Tibial artery (tissue), 4 donors: ENCODE measurements around the gene YTHDF1.

Source experiments
- DNase-seq, 2 donors: peaks; one replicate each; pipeline ENCODE4 v3.0.0-alpha.2; 2019
- H3K27ac ChIP-seq, 2 donors: fragments of 200-600 bp; sonication (generic) in 1 of 2; 1 replicate in 1 of 2; 2 replicates in 1 of 2; pipeline ENCODE4 v1.5.1; 2018 to 2019; ENCODE audit warnings: mild to moderate bottlenecking in 1 of 2
- H3K27me3 ChIP-seq, 2 donors: fragments of 200-600 bp; sonication (generic) in 1 of 2; one replicate each; pipeline versions ENCODE4 v1.5.1 to v1.6.0; 2016 to 2019
- H3K36me3 ChIP-seq, 3 donors: fragments of 200-600 bp; sonication (generic) in 2 of 3; one replicate each; pipeline ENCODE4 v1.5.1; 2016 to 2019; ENCODE audit warnings: mild to moderate bottlenecking in 2 of 3
- H3K4me1 ChIP-seq, 4 donors: fragments of 200-600 bp; sonication (generic) in 2 of 4; 1 replicate in 3 of 4; 2 replicates in 1 of 4; pipeline ENCODE4 v1.5.1; 2016 to 2019
- H3K4me3 ChIP-seq, 2 donors: fragments of 200-600 bp; sonication (generic) in 1 of 2; 1 replicate in 1 of 2; 2 replicates in 1 of 2; pipeline ENCODE4 v1.5.1; 2018 to 2019; ENCODE audit warnings: mild to moderate bottlenecking in 2 of 2
- H3K9me3 ChIP-seq, 3 donors: fragments of 200-600 bp; sonication (generic) in 1 of 3; one replicate each; pipeline ENCODE4 v1.5.1; 2016 to 2019
- intact Hi-C: fragments of 100-400 bp; cut with DNase I; formaldehyde crosslinking; loops from one replicate; pipeline ENCODE4 v1.15.0; 2023; ENCODE audit warnings: low total_unique reads
- TF ChIP-seq, protein P1 (sequence below), 2 experiments: fragments of 200-600 bp in 1 of 2; fragments of 450-650 bp in 1 of 2; IDR thresholded peaks; one replicate each; pipeline ENCODE4 v1.5.1; 2017 to 2019; ENCODE audit warnings: antibody characterized with exemption in 2 of 2, mild to moderate bottlenecking in 1 of 2, moderate library complexity in 1 of 2

Gene YTHDF1

DNA sequence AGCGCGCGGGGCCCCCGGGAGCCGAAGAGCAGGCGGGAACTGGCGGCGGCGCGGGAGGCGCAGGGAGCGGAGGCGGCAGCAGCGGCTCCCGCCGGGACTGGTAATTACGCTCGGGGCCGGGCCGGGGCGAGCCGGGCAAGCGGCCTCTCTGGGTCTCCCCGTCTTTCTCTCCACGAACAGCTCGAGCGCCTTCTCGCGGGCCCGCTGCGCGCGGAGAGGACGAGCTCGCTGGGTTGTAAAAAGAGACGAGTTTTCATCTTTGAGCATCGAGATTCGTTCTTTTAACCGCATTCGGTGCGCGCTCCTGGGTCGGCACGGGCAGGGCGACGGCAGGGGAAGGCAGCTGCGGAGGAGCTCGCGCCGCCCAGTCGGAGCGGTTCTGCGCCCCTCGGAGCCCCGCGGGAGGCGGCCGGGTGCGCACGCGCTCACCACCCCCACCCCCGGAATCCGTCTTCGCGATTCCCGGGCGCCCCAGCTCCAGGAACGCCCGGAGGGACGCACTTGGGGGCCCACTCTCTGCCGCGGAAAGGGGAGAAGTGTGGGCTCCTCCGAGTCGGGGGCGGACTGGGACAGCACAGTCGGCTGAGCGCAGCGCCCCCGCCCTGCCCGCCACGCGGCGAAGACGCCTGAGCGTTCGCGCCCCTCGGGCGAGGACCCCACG, 38.0 kb downstream of the YTHDF1 start:
- TF ChIP-seq, protein P1, sequence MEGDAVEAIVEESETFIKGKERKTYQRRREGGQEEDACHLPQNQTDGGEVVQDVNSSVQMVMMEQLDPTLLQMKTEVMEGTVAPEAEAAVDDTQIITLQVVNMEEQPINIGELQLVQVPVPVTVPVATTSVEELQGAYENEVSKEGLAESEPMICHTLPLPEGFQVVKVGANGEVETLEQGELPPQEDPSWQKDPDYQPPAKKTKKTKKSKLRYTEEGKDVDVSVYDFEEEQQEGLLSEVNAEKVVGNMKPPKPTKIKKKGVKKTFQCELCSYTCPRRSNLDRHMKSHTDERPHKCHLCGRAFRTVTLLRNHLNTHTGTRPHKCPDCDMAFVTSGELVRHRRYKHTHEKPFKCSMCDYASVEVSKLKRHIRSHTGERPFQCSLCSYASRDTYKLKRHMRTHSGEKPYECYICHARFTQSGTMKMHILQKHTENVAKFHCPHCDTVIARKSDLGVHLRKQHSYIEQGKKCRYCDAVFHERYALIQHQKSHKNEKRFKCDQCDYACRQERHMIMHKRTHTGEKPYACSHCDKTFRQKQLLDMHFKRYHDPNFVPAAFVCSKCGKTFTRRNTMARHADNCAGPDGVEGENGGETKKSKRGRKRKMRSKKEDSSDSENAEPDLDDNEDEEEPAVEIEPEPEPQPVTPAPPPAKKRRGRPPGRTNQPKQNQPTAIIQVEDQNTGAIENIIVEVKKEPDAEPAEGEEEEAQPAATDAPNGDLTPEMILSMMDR (IDR thresholded peaks at IDR 0.05): no peak
- Histone ChIP-seq H3K27me3 (peaks cover 10 to 100% of the 10 kb centered on the region in 2 donors), H3K4me1 (peaks cover 0 to 46% (median 34%) of the 10 kb centered on the region in 4 donors), H3K4me3 (no peak overlapping the region), H3K27ac (no peak overlapping the region), H3K9me3 (no peaks in the 10 kb centered on the region), H3K36me3 (no peaks in the 10 kb centered on the region)
- intact Hi-C loops: no loop called here
- no peak for DNase-seq

DNA sequence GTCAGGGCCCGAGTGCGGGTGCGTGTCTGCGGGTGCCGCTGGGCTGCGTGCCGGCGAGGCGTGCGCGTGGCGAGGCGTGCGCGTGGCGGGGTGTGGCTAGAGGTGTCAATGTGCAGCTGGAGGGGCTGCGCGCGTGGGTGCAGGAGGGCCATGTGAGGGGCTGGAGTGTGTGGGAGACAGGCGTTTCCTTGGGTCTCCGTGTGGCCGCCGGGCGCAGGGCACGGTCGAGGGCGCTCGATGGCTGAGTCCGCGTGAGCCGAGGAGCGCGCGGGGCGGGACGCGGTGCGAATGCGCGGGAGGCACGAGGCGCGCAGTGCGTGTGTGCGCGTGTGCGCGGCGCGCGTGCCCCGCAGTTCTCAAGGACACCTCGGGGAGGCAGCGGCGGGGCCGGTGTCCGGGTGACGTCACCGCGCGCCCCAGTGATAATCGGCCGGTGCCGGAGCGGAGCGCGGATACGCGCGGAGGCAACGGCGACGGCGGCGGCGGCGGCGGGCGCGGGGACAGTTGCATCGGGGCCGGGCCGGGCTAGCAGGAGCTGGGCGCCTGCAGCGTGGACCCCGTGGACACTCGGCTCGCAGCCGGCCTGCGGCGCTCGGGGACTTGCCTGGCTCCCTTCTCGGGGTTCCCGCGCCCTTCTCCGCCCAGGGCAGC, 38.7 kb downstream of the YTHDF1 start:
- Histone ChIP-seq H3K4me1 (peaks cover 0 to 46% (median 34%) of the 10 kb centered on the region in 4 donors), H3K27ac (no peak overlapping the region), H3K9me3 (no peaks in the 10 kb centered on the region), H3K36me3 (no peaks in the 10 kb centered on the region), H3K4me3 (no peak overlapping the region), H3K27me3 (peaks cover 10 to 100% of the 10 kb centered on the region in 2 donors)
- intact Hi-C loops: no loop called here
- no peak for DNase-seq
- TF ChIP-seq, protein P1 (IDR thresholded peaks at IDR 0.05): no peak

DNA sequence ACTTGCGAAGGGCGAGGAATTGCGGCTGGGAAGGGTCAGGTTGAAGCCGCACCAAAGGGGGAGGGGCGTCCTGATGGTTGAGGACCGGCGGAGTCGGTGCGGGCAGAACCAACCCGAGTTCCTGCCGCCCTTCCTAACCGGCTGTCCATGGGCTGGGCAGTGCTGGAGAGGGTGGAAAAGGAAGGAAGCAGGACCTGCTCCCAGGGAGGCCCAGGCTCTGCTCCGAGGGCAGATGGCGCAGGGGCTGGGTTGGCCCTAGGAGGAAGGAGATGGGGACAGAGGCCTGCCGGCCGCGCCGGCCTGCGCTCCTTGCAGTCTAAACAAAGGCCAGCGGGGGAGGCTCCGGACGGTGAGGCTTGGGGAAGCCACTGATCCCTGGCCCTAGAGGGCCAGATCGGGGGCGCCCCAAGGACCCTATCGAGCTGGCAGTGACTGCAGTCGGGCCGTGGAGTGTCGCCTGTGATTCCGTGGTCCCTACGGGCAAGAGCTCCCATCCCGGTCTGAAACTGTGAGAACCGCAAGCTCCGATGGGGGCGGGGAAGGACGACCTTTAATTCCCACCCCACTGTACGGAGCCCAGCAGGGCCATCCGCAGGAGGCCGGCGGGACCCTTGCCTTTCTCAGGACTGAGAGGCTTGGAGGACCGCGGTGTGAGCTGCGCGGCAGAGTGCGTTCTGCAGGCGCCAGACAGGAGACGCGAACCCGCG, 39.4 kb downstream of the YTHDF1 start:
- no peaks in the 10 kb centered on the region for H3K36me3 ChIP-seq
- H3K9me3 ChIP-seq: no peaks in the 10 kb centered on the region
- H3K4me1 ChIP-seq: peaks cover 0 to 46% (median 34%) of the 10 kb centered on the region in 4 donors
- TF ChIP-seq, protein P1 (IDR thresholded peaks at IDR 0.05): no peak
- DNase-seq: no peak
- H3K27me3 ChIP-seq: peaks cover 10 to 100% of the 10 kb centered on the region in 2 donors
- intact Hi-C loops: no loop called here
- no peak overlapping the region for H3K27ac ChIP-seq
- no peak overlapping the region for H3K4me3 ChIP-seq

DNA sequence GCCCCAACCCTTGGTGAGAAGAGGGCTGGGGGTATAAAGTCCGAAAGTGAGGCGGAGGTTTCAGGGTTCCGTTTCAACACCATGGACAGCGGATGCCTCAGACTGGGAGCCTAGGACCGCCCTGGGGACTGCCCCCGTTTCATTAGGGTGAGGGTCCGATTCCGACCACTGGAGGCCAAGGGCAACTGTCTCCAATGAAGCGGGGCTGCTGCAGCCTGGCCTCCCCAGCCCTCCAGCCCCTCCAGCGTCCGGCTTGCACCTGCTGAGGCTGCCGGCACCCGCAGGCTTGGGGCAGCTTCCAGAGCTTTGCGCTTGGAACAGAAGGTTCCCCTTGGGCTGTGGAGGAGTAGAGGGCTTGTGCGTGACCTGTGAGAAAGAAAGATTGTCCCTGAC, 39.9 kb downstream of the YTHDF1 start:
- no peaks in the 10 kb centered on the region for H3K9me3 ChIP-seq
- peaks cover 10 to 95% of the 10 kb centered on the region in 2 donors for H3K27me3 ChIP-seq
- H3K36me3 ChIP-seq: no peaks in the 10 kb centered on the region
- DNase-seq: no peak
- no peak overlapping the region for H3K27ac ChIP-seq
- peaks cover 0 to 46% (median 34%) of the 10 kb centered on the region in 4 donors for H3K4me1 ChIP-seq
- H3K4me3 ChIP-seq: no peak overlapping the region
- intact Hi-C loops: no loop called here
- TF ChIP-seq, protein P1 (IDR thresholded peaks at IDR 0.05): no peak

DNA sequence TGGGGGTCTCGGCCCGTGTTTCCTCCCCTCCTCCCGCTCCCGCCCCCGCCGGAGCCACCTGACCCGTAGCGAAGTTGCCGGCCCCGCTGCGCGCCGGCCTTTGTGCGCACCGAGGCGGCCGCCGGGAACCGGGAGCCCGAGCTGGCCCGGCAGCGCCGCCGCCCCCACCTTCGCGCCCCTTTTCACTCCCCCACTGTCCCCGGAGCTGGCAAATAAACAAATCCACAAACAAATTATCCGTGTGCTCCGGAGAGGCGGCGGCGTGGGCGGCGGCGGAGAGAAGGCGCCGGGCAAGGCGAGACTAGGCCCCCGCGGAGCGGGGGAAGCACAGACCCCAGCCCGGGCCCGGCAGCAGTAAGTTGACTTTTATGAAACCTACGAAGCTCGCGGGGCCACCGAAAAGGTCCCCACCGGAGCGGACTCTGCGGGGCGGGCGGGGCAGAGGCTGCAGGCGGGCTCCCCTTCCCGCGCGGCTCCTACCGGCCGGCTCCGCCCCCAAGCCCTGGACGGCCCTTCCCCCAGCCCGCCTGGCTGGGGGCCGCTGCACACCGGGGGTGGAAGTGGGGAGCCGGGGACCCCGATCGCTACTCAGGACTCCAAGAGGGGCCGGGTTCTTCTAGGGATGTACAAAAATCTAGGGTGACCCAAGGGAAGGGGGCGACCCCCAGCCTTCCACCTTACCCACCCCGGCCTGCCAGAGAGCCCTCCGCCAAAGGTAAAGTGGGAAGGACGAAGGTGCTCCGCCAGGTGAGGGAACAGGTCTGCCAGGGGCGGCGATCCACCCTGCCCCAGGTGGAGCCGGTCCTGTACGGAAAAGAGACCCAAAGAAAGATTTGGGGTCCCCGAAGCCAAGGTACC, 40.7 kb downstream of the YTHDF1 start:
- intact Hi-C loops: no loop called here
- DNase-seq: no peak
- TF ChIP-seq, protein P1 (IDR thresholded peaks at IDR 0.05): no peak
- no peak overlapping the region for H3K27ac ChIP-seq
- no peak overlapping the region for H3K4me3 ChIP-seq
- no peaks in the 10 kb centered on the region for H3K9me3 ChIP-seq
- no peaks in the 10 kb centered on the region for H3K36me3 ChIP-seq
- peaks cover 10 to 88% of the 10 kb centered on the region in 2 donors for H3K27me3 ChIP-seq
- peaks cover 0 to 46% (median 34%) of the 10 kb centered on the region in 4 donors for H3K4me1 ChIP-seq
